Inflammatory macrophage (primary cell): ENCODE results near the gene EPB41.

Source experiments
- DNase-seq, 2 donors: peaks; one replicate each; pipeline ENCODE4 v3.0.0-alpha.2; 2020 to 2022
- total RNA-seq, 18 experiments: gene quantifications; one replicate each; lab custom pipeline; 2026; ENCODE audit warnings: mixed read lengths in 6 of 18, inconsistent platforms in 2 of 18; lab: John Stamatoyannopoulos, UW

EPB41 gene
- 46.5 to 105 (median 68.0) reads per million in 18 experiments for total RNA-seq

- peak; percentile 76 to 79 for DNase-seq
Measured at GRCh38 chr1:28914228-28915030, at the start of gene EPB41. Gene EPB41, plus strand, starts transcription at chr1:28914569. Its CDS starts 72,869 bp downstream, at chr1:28987438.

- DNase-seq, result no peak
Measured at GRCh38 chr1:28864695-28865094, 49.7 kb upstream of the EPB41 start.

- DNase-seq, result no peak
Measured at GRCh38 chr1:28865997-28866650, 48.2 kb upstream of the EPB41 start.

- DNase-seq, result no peak
Measured at GRCh38 chr1:28867850-28868249, 46.5 kb upstream of the EPB41 start.

GRCh38 chr1:28869952-28870351 is 44.4 kb upstream of the EPB41 start:
- no peak for DNase-seq

GRCh38 chr1:28871631-28872401 is 42.6 kb upstream of the EPB41 start:
- no peak for DNase-seq

- DNase-seq, result peak; percentile 62 to 82
Measured at GRCh38 chr1:28875134-28875533, 39.2 kb upstream of the EPB41 start.

GRCh38 chr1:28877132-28877781 is 37.1 kb upstream of the EPB41 start:
- peak; percentile 75 to 79 for DNase-seq

- no peak for DNase-seq
Measured at GRCh38 chr1:28878796-28879195, 35.6 kb upstream of the EPB41 start.

- peak; percentile 73 to 81 for DNase-seq
Measured at GRCh38 chr1:28882009-28882628, 32.2 kb upstream of the EPB41 start.

GRCh38 chr1:28883242-28883616 is 31.1 kb upstream of the EPB41 start:
- no peak for DNase-seq

GRCh38 chr1:28885472-28885877 is 28.9 kb upstream of the EPB41 start:
- DNase-seq, result no peak

GRCh38 chr1:28885977-28886730 is 28.2 kb upstream of the EPB41 start:
- peak; percentile 45 to 55 for DNase-seq

- peak; percentile 84 to 89 for DNase-seq
Measured at GRCh38 chr1:28886731-28887418, 27.5 kb upstream of the EPB41 start.

GRCh38 chr1:28887419-28887834 is 26.9 kb upstream of the EPB41 start:
- peak in 1 of 2 donors; percentile 11 for DNase-seq

GRCh38 chr1:28887835-28888682 is 26.3 kb upstream of the EPB41 start:
- no peak for DNase-seq

- no peak for DNase-seq
Measured at GRCh38 chr1:28888915-28889314, 25.5 kb upstream of the EPB41 start.

GRCh38 chr1:28889357-28889756 is 25.0 kb upstream of the EPB41 start:
- no peak for DNase-seq

- no peak for DNase-seq
Measured at GRCh38 chr1:28890435-28890834, 23.9 kb upstream of the EPB41 start.

GRCh38 chr1:28890836-28891235 is 23.5 kb upstream of the EPB41 start:
- no peak for DNase-seq
